ENCODE data around the gene CA10.

Gene CA10

DNA sequence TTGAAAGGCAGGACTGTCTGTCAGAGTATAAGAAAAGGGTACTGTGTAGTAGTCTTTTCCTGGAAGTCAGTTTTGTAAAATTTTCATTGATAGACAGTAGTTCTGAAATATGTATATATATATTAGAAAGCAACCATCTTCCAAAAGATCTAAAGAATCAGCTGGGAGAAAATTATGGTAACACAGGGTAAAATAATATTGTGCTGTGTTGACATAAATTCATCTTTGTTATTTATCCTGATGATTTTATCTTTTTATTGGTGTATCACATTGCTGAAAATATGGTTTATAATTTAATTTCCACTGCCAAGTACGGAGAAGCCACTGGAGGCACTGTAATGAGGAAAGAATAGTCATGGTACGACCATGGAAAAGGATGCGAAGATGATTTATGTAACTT is 324.9 kb downstream of the CA10 start:
- no peak for DNase-seq
- H3K27ac Mint-ChIP-seq, result no peak overlapping the region
- ATAC-seq (replicated peaks), result no peak
- H3K27me3 Mint-ChIP-seq, result no peaks in the 10 kb centered on the region
- H3K9me3 Mint-ChIP-seq, result no peaks in the 10 kb centered on the region
- no peak overlapping the region for H3K4me3 Mint-ChIP-seq
- no peaks in the 10 kb centered on the region for H3K4me1 Mint-ChIP-seq
- no peaks in the 10 kb centered on the region for H3K36me3 Mint-ChIP-seq

DNA sequence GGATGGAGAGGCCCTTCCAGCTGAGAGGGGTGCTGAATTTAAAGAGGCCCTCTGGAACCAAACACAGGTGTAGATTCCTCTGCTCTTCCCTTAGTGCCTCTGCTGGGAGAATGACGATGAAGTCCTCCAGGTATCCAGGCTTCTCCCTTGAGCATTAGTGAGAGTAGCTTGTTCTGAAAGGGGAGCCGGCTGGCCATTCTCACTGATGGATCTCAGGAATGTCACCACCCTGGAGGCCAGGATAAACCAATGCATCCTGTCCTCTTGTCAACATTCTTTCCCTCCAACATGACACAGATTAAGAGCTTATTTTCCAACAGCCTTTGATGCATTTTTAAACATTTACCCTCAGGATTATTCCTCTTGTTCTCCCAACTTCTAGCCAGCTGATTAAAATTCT is 325.5 kb downstream of the CA10 start:
- H3K27ac Mint-ChIP-seq, result no peak overlapping the region
- H3K9me3 Mint-ChIP-seq, result no peaks in the 10 kb centered on the region
- DNase-seq, result no peak
- no peaks in the 10 kb centered on the region for H3K36me3 Mint-ChIP-seq
- H3K27me3 Mint-ChIP-seq, result no peaks in the 10 kb centered on the region
- no peak overlapping the region for H3K4me3 Mint-ChIP-seq
- no peak for ATAC-seq (replicated peaks)
- H3K4me1 Mint-ChIP-seq, result no peaks in the 10 kb centered on the region

DNA sequence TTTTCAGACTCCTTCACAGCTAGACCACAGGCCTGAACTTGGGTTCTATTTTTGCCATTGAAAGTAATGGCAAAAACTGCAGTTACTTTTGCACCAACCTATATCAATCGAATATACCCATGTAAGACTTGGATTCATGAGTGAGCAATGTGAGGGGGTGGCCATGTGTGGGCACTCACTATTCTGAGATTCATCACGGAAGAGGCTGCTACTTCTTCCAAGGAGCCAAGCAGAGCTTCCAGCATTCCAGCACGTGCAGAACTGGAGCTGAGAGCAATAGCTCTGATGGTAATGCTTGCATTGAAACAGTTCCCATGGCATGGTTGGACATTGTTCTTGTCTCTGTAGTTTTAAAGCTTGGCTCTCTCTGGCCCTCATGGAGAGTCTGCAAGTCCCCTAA is 327.6 kb downstream of the CA10 start:
- H3K9me3 Mint-ChIP-seq, result no peaks in the 10 kb centered on the region
- no peaks in the 10 kb centered on the region for H3K4me1 Mint-ChIP-seq
- DNase-seq, result no peak
- H3K27me3 Mint-ChIP-seq, result no peaks in the 10 kb centered on the region
- no peaks in the 10 kb centered on the region for H3K36me3 Mint-ChIP-seq
- H3K4me3 Mint-ChIP-seq, result no peak overlapping the region
- no peak for ATAC-seq (replicated peaks)
- no peak overlapping the region for H3K27ac Mint-ChIP-seq

DNA sequence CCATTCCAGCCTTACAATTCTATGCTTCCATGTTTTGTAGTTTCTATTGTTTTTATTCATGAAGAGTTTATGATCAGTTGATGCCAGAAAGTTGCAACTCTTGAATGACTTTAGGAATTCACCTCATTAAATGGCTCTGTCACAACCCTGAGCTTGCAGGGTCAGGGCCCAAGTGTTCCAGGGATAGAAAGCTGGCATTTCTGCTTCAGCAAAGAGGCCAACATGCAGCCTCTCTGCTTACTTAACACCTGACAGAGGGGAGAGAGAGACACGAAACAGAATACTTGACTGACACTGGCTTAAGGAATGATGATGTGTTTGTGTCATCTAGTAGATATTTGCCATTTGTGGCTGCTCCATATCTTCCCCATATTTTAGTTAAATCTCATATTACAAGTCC is 328.1 kb downstream of the CA10 start:
- H3K9me3 Mint-ChIP-seq, result no peaks in the 10 kb centered on the region
- H3K4me1 Mint-ChIP-seq, result no peaks in the 10 kb centered on the region
- no peak overlapping the region for H3K4me3 Mint-ChIP-seq
- no peak overlapping the region for H3K27ac Mint-ChIP-seq
- DNase-seq (no peak), ATAC-seq (replicated peaks) (no peak)
- H3K36me3 Mint-ChIP-seq, result no peaks in the 10 kb centered on the region
- H3K27me3 Mint-ChIP-seq, result no peaks in the 10 kb centered on the region

DNA sequence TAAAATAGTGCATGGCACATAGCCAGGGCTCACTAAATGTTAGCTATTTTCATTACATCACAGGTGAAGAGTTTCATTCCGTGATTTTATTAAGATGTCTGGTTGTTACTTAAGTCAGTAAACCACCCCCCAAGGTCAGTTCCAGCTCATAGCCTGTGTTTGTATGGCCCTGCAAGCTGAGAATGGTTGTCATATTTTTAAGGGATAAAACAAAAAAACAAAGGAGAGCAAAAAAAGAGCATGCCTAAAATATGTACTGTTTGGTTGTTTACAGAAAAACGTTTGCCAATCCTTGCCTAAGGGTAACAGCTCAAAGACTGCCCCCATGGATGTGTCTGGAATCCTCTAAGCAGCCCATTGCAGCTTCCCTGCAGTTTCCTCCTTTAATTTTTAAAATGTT is 329.6 kb downstream of the CA10 start:
- Mint-ChIP-seq H3K36me3 (no peaks in the 10 kb centered on the region), H3K4me1 (no peaks in the 10 kb centered on the region), H3K27ac (no peak overlapping the region), H3K27me3 (no peaks in the 10 kb centered on the region), H3K4me3 (no peak overlapping the region), H3K9me3 (no peaks in the 10 kb centered on the region)
- ATAC-seq (replicated peaks) (no peak), DNase-seq (no peak)

DNA sequence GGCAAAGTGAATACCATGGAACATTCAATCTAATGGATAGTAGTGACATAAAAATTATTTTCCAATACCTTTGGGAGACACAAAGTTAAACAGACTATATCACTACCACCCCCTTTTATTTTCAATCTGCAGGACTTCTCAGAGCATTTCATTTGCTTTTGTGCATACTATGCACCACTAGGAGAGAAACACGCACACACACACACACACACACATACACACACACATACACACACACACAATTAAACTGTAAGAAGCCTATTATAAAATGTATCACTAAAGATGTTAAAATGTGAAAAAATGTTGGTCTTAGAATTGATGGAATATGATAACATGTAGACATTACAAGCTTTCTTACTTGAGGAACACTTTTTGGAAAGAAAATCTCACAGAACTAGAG is 331.4 kb downstream of the CA10 start:
- H3K4me3 Mint-ChIP-seq, result no peak overlapping the region
- no peaks in the 10 kb centered on the region for H3K9me3 Mint-ChIP-seq
- H3K36me3 Mint-ChIP-seq, result no peaks in the 10 kb centered on the region
- no peak overlapping the region for H3K27ac Mint-ChIP-seq
- no peak for ATAC-seq (replicated peaks)
- H3K4me1 Mint-ChIP-seq, result no peaks in the 10 kb centered on the region
- peaks cover 0 to under 1% of the 10 kb centered on the region in 2 donors for H3K27me3 Mint-ChIP-seq
- DNase-seq, result no peak

DNA sequence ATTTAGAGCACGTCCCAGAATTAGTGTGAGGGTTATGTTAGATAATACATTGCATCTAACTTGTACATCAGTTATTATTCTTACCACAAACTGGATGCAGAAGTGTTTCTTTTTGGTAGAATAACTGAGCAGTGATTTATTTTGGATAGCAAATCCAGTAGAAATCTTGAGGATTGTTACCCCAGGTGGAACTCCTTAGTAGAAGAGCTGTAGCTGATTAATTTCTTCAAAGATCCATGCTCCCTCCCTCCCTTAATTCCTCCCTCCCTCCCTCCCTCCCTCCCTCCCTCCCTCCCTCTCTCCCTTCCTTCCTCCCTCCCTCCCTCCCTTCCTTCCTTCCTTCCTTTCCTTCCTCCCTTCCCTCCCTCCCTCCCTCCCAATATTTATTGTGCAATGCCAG is 337.7 kb downstream of the CA10 start:
- Mint-ChIP-seq H3K27me3 (peaks cover 0 to 11% of the 10 kb centered on the region in 2 donors), H3K9me3 (peaks cover 0 to 1% of the 10 kb centered on the region in 2 donors), H3K36me3 (no peaks in the 10 kb centered on the region), H3K27ac (no peak overlapping the region), H3K4me3 (no peak overlapping the region), H3K4me1 (no peaks in the 10 kb centered on the region)
- ATAC-seq (replicated peaks) (no peak), DNase-seq (no peak)

DNA sequence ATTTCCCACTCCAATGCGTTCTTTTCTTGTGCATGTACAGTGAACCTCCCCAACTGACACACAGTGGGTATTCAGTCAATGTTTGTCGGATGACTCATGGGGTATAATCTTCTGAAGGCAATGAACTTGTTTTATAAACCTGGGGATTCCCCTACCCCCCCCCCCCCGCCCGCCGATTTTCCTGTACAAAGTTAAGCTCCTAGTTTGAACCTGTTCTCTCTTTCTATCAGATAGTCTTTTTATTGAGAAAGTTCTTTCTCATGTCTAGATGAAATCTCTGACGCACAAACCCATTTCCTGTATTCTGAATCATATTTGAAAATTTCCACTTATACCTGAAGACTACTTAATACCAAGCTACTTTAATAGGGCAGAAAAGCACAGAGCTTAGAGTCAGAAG is 338.3 kb downstream of the CA10 start:
- DNase-seq, result no peak
- H3K9me3 Mint-ChIP-seq, result peaks cover 0 to 1% of the 10 kb centered on the region in 2 donors
- H3K27me3 Mint-ChIP-seq, result peaks cover 0 to 11% of the 10 kb centered on the region in 2 donors
- no peak for ATAC-seq (replicated peaks)
- no peak overlapping the region for H3K4me3 Mint-ChIP-seq
- H3K36me3 Mint-ChIP-seq, result no peaks in the 10 kb centered on the region
- no peak overlapping the region for H3K27ac Mint-ChIP-seq
- H3K4me1 Mint-ChIP-seq, result no peaks in the 10 kb centered on the region

DNA sequence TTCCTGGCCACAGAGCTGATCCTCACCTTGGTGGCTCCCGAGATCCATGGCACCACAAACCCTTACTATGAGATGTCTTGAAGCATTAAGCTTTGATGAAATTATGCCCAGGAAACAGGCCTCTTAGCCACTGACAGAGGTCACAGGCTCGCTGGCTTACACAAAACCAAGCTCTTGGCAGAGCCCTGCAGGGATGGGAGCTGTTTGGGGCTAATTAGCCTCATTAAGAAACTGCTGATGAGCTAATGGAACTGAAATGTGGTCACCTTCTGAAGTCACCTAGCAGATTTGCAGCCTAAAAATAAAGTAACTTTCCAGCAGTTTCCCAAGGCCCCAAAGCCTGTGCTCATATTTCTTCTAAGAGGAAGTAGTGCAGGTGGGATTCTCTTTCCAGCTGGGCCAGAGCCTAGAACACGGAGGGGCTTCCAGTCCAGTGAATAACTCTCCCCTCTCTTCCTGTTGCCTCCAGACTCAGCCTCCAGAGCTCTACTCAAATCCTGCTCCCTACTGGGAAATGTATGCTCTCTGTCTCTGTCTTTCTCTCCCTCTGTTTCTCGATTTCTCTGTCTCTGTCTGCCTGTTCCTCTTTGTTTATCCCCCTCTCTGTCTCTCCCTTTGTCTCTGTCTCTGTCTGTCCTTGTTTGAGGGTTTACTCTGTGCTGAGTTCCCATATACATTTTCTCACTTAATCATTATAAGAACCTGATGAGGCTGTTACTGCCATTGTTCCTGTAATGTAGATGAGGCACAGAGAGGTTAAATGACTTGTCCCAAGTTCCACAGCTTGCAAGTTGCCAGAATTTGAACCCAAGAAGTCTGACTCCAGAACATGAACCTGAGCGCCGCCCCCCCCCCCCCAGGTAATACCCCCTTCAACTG is 338.9 kb downstream of the CA10 start:
- Mint-ChIP-seq H3K27ac (no peak overlapping the region), H3K9me3 (peaks cover 0 to 1% of the 10 kb centered on the region in 2 donors), H3K4me1 (no peaks in the 10 kb centered on the region), H3K4me3 (no peak overlapping the region), H3K36me3 (no peaks in the 10 kb centered on the region), H3K27me3 (peaks cover 0 to 11% of the 10 kb centered on the region in 2 donors)
- ATAC-seq (replicated peaks), result no peak
- DNase-seq, result no peak

DNA sequence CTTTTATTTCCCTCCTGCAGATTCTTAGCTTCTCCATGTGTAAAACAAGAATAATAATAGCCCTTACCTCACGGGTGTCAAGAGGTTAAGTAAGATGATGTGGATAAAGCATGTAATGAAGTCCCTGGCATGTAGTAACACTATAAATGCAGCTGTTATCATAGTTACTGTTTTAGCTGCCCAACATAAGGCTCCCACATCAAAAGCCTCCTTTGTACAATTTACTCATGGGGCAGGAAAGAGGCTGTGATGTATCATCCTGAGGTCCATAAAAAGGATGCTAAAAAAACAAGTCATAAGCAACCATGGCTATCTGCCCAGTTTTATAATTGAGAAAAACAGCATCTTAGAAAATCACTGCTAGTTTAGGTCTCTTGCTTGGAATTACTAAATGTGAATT is 339.7 kb downstream of the CA10 start:
- no peaks in the 10 kb centered on the region for H3K4me1 Mint-ChIP-seq
- no peak for ATAC-seq (replicated peaks)
- no peak overlapping the region for H3K27ac Mint-ChIP-seq
- H3K9me3 Mint-ChIP-seq, result peaks cover 0 to 1% of the 10 kb centered on the region in 2 donors
- peaks cover 0 to 11% of the 10 kb centered on the region in 2 donors for H3K27me3 Mint-ChIP-seq
- DNase-seq, result no peak
- no peaks in the 10 kb centered on the region for H3K36me3 Mint-ChIP-seq
- no peak overlapping the region for H3K4me3 Mint-ChIP-seq

DNA sequence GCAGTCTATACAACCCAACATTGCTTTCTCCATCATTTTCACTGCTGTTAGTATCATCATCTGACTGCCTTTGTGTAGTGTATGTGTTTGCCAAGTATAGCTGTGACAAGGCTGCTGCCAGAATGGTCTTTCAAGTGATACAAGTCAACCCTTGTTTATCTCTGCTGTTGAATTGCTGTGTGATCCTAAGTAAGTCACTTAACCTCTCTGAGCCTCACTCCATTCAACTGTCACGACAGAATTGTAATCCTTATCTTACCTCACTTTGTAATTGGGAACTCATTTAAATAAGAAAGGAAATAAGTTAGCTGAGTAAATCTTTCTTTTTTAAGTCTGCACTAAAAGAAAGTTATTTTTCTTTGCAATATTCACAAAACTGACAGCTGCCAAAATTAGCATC is 340.6 kb downstream of the CA10 start:
- Mint-ChIP-seq H3K27ac (no peak overlapping the region), H3K4me3 (no peak overlapping the region), H3K36me3 (no peaks in the 10 kb centered on the region), H3K9me3 (peaks cover 0 to 1% of the 10 kb centered on the region in 2 donors), H3K27me3 (peaks cover 0 to 11% of the 10 kb centered on the region in 2 donors), H3K4me1 (no peaks in the 10 kb centered on the region)
- no peak for ATAC-seq (replicated peaks)
- DNase-seq, result no peak

DNA sequence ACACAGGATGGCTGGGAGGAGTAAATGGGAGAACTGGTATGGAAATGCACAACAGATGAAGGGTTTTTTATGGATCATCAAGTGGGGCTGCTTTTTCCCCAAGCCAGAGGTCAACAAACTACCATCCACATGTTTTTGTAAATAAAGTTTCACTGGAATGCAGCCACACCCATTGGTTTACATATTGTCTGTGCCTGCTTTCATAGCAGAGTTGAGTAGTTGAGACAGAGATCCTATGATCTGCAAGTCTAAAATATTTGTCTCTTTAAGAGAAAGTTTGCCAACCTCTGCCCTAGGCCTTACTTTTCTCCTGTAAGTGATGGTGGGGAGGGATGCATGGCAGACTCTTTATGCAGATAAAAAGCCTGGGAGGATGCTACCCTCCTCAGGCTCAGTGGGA is 341.4 kb downstream of the CA10 start:
- H3K36me3 Mint-ChIP-seq, result no peaks in the 10 kb centered on the region
- H3K27me3 Mint-ChIP-seq, result peaks cover 0 to 9% of the 10 kb centered on the region in 2 donors
- ATAC-seq (replicated peaks) (no peak), DNase-seq (no peak)
- no peak overlapping the region for H3K27ac Mint-ChIP-seq
- no peaks in the 10 kb centered on the region for H3K4me1 Mint-ChIP-seq
- peaks cover 0 to 1% of the 10 kb centered on the region in 2 donors for H3K9me3 Mint-ChIP-seq
- H3K4me3 Mint-ChIP-seq, result no peak overlapping the region

DNA sequence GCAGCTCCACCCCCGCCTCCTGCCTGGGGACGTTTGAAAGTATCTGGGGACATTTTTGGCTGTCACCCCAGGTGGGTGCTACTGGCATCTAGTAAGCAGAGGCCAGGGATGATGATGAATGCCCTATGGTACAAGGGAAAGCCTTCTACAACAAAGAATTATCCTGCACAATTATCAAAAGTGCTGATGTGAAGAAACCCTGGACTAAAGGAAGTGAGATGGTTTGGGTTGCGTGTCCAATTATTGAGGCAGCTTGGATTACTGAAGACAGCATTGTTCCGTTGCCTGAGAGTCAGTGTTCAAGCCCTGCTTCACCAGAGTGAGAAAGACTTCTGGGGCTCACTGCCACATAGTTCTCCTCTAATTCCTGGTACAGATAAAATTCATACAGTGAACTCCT is 343.4 kb downstream of the CA10 start:
- DNase-seq, result no peak

DNA sequence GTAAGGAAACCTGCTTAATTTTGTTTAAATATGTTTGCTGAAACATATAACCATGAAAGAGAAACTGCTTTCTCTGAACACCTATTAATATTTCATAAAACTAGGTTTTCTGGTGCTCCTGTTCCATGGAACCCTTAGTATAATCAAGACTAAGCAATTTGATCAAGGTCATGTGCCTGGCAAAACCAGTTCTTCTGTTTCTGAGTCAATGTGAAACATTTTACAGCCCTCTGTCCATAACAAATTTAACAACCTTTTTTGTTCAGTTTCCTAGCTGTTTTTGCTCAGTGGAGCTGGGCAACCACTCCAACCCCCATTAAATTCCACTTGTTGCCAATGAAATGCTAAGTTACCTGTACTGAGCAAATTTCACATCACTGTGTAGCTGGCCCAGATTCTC is 344.0 kb downstream of the CA10 start:
- Mint-ChIP-seq H3K4me3 (no peak overlapping the region), H3K36me3 (no peaks in the 10 kb centered on the region), H3K27me3 (peaks cover 0 to 3% of the 10 kb centered on the region in 2 donors), H3K27ac (no peak overlapping the region), H3K9me3 (peaks cover 0 to 2% of the 10 kb centered on the region in 2 donors), H3K4me1 (no peaks in the 10 kb centered on the region)
- ATAC-seq (replicated peaks), result no peak
- DNase-seq, result no peak

More for the DNA sequence above, 343.4 kb downstream of the CA10 start:
- Mint-ChIP-seq H3K27me3 (peaks cover 0 to 6% of the 10 kb centered on the region in 2 donors), H3K36me3 (no peaks in the 10 kb centered on the region), H3K9me3 (peaks cover 0 to 2% of the 10 kb centered on the region in 2 donors), H3K27ac (no peak overlapping the region), H3K4me3 (no peak overlapping the region), H3K4me1 (no peaks in the 10 kb centered on the region)
- no peak for ATAC-seq (replicated peaks)

DNA sequence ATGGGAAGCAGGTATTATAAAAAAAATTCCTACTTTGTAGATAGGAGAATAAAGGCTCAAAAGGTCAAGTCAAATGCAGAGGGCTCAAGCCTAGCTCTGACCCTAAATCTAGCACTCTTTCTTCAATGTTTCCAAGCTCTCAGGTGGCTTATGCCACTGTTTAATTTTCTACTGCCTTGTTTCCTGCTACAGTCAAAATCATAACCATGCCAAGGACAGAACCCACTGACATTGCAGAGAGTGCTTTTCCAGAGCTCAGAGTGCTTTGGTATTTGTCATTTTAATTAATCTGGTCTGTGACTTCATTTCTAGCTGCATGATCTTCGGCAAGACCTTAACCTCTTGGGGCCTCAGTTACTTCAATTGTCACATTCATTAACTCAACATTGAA is 344.7 kb downstream of the CA10 start:
- no peak overlapping the region for H3K27ac Mint-ChIP-seq

More for the DNA sequence above, 344.7 kb downstream of the CA10 start:
- no peak for ATAC-seq (replicated peaks)
- peaks cover 0 to 2% of the 10 kb centered on the region in 2 donors for H3K9me3 Mint-ChIP-seq
- H3K4me3 Mint-ChIP-seq, result no peak overlapping the region
- H3K4me1 Mint-ChIP-seq, result no peaks in the 10 kb centered on the region
- DNase-seq, result no peak
- peaks cover 0 to 5% of the 10 kb centered on the region in 2 donors for H3K27me3 Mint-ChIP-seq
- no peaks in the 10 kb centered on the region for H3K36me3 Mint-ChIP-seq
